Thyroid gland (tissue), 4 donors: Measurements from ENCODE around the gene RAB41. TPM values are rescaled to one million over a fixed set of nuclear protein-coding genes. Genes with fewer than 3 reads are reported as not detected.

Source experiments
- DNase-seq, 2 donors: peaks; one replicate each; pipeline ENCODE4 v3.0.0-alpha.2; 2019
- H3K27ac ChIP-seq, 3 donors: fragments of 200-600 bp; sonication (generic); 1 replicate in 2 of 3; 2 replicates in 1 of 3; pipeline ENCODE4 v1.5.1; 2016 to 2019; ENCODE audit warnings: mild to moderate bottlenecking in 1 of 3, moderate library complexity in 1 of 3
- H3K27me3 ChIP-seq: fragments of 200-600 bp; sonication (generic); one replicate; pipeline ENCODE4 v1.5.1; 2019
- H3K36me3 ChIP-seq, 2 donors: fragments of 200-600 bp; sonication (generic); one replicate each; pipeline ENCODE4 v1.5.1; 2016 to 2019
- H3K4me1 ChIP-seq, 2 donors: fragments of 200-600 bp; sonication (generic); one replicate each; pipeline ENCODE4 v1.5.1; 2017 to 2019
- H3K4me3 ChIP-seq, 3 donors: fragments of 200-600 bp; sonication (generic); replicated peaks in 1 of 3; 1 replicate in 2 of 3; 2 replicates in 1 of 3; pipeline ENCODE4 v1.5.1; 2016; ENCODE audit warnings: mild to moderate bottlenecking in 1 of 3
- H3K9me3 ChIP-seq: fragments of 200-600 bp; sonication (generic); one replicate; pipeline ENCODE4 v1.5.1; 2017
- CTCF ChIP-seq, 6 experiments: fragments of 200-600 bp in 3 of 6; fragments of 450-650 bp in 3 of 6; sonication (generic) in 3 of 6; IDR thresholded peaks; one replicate each; pipeline ENCODE4 v1.5.1; 2016 to 2019; ENCODE audit warnings: antibody characterized with exemption in 6 of 6, mild to moderate bottlenecking in 2 of 6, inconsistent platforms in 1 of 6, moderate library complexity in 1 of 6
- POLR2A ChIP-seq, 2 donors: fragments of 450-650 bp; IDR thresholded peaks; one replicate each; pipeline ENCODE4 v1.6.1; 2017; ENCODE audit warnings: antibody characterized with exemption in 2 of 2, mild to moderate bottlenecking in 2 of 2, moderate library complexity in 1 of 2
- WGBS, 2 donors: methylation state at CpG; one replicate each; pipeline ENCODE4 v1.1.5; 2017; 5-methylcytosine and 5-hydroxymethylcytosine counted together
- intact Hi-C: fragments of 100-400 bp; cut with DNase I; formaldehyde crosslinking; loops from one replicate; pipeline ENCODE4 v1.15.1; 2023
- total RNA-seq, 4 donors: library from RNA; depleted of rRNA; stranded (reverse); fragments of >200 nt; gene quantifications; one replicate each; pipeline ENCODE4 v1.2.3, GENCODE V29; 2016

Gene RAB41
- total RNA-seq, 4 donors from 2014 or later: not detected

DNA sequence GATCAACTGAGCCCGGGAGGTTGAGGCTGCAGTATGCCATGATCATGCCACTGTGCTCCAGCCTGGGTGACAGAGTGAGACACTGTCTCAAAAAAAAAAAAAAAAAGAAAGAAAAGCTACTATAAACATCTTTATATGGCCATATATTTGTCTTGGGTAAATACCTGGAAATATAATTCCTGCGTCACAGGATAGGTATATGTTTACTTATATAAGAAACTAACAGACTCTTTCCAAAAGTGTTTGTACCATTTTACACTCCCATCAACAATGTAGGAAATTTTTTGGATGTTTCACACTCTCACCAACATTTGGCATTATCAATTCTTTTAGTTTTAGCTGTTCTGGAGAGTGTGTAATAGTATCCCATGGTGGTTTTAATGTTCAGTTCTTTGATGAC is 34.7 kb upstream of the RAB41 start:
- no peaks in the 10 kb centered on the region for H3K36me3 ChIP-seq
- no peak overlapping the region for H3K4me3 ChIP-seq
- no peak overlapping the region for H3K27ac ChIP-seq
- WGBS, 2 donors: 93 to 100% methylated on average over 2 of the region's 2 CpGs
- H3K4me1 ChIP-seq: no peaks in the 10 kb centered on the region
- no peaks in the 10 kb centered on the region for H3K27me3 ChIP-seq
- DNase-seq: no peak
- intact Hi-C loops: no loop called here
- H3K9me3 ChIP-seq: no peaks in the 10 kb centered on the region
- no peak for TF ChIP-seq POLR2A (IDR thresholded peaks at IDR 0.05)
- TF ChIP-seq CTCF (IDR thresholded peaks at IDR 0.05): no peak

GRCh38 chrX:70252491-70252890 is 29.5 kb upstream of the RAB41 start:
- 36 to 64% methylated on average over 2 of the region's 2 CpGs for WGBS, 2 donors
- no peak overlapping the region for H3K4me3 ChIP-seq
- TF ChIP-seq POLR2A (IDR thresholded peaks at IDR 0.05) (no peak), CTCF (IDR thresholded peaks at IDR 0.05) (no peak)
- no peaks in the 10 kb centered on the region for H3K36me3 ChIP-seq
- H3K9me3 ChIP-seq: no peaks in the 10 kb centered on the region
- H3K4me1 ChIP-seq: no peaks in the 10 kb centered on the region
- no peaks in the 10 kb centered on the region for H3K27me3 ChIP-seq
- no peak for DNase-seq
- intact Hi-C loops: no loop called here
- H3K27ac ChIP-seq: no peak overlapping the region

DNA sequence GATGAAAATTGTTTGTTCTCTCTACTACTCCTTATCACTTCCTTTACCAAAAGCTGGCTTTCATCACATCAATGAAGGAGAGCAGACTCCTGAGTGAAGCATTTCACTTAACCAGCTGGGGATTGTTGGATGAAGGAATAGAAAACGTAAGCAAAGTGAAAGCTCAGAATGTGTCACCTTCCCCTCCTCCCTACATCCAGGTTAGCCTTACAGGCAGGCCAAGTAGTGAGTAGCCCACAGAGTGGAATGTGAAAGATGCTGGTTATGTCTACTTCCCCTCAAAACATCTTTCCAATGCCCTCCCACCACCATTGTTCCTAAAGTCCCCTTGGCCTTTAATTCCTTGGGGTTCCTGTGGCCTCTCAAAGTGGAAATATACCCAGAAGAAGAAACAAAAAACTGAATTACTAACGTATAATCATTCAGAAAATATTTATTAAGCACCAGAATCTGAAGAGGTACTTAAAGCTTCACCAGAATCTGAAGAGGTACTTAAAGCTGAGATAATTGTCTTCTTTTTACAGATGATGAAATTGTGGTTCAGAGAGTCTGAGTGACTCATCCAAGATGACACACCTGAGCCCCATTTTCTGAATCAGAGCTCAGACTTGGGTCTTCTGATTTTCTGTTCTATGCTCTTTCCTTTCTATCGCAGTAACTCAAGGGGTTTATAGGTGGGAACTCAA is 28.5 kb upstream of the RAB41 start:
- 72 to 82% methylated on average over 3 of the region's 3 CpGs for WGBS, 2 donors

DNA sequence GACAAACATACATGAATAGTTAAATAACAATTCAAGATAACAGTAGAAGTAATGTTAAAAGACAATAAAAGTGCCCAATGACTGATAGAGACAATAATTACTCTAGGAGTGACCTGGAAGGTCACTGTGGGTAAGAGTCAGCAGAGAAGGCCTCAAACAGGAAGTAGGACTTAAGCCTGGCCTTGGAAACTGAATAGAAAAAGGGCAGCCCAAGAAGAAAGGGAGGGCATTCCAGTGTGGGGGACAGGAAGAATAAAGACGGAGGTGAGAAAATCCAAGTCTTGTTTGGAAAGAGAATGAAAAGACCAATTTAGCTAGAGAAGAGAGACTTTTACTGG is 27.9 kb upstream of the RAB41 start:
- intact Hi-C loops: no loop called here
- no peak overlapping the region for H3K27ac ChIP-seq
- TF ChIP-seq POLR2A (IDR thresholded peaks at IDR 0.05) (no peak), CTCF (IDR thresholded peaks at IDR 0.05) (no peak)
- no peak overlapping the region for H3K4me3 ChIP-seq
- no peaks in the 10 kb centered on the region for H3K9me3 ChIP-seq
- no peaks in the 10 kb centered on the region for H3K36me3 ChIP-seq
- no peak for DNase-seq
- H3K4me1 ChIP-seq: no peaks in the 10 kb centered on the region
- H3K27me3 ChIP-seq: no peaks in the 10 kb centered on the region
- WGBS, 2 donors: 88 to 90% methylated on average over 1 of the region's 1 CpG

More for the DNA sequence above, 28.5 kb upstream of the RAB41 start:
- no peaks in the 10 kb centered on the region for H3K4me1 ChIP-seq
- no peak for TF ChIP-seq POLR2A (IDR thresholded peaks at IDR 0.05)
- no peak for TF ChIP-seq CTCF (IDR thresholded peaks at IDR 0.05)
- H3K27me3 ChIP-seq: no peaks in the 10 kb centered on the region
- H3K4me3 ChIP-seq: no peak overlapping the region
- no peaks in the 10 kb centered on the region for H3K9me3 ChIP-seq
- intact Hi-C loops: no loop called here
- no peak overlapping the region for H3K27ac ChIP-seq
- no peaks in the 10 kb centered on the region for H3K36me3 ChIP-seq
- no peak for DNase-seq

DNA sequence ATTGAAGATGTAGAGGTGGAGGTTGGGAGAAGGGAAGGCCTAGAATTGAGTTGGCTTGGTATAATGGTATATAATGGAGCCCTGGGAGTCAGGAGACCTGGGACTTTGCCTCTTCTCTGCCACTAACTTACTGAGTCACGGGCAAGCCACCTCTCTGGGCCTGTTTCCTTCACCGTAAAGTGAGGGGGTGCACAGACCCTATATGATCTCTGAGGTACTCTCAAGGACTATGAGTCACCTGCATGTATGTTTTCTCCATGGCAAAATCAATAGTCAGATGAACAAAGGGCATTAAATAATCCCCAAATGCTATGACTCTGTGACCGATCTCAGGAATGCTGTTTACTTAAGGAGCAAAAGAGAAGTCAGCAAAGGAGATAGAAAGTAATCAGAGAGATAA is 27.1 kb upstream of the RAB41 start:
- DNase-seq: no peak
- H3K27me3 ChIP-seq: no peaks in the 10 kb centered on the region
- intact Hi-C loops: no loop called here
- H3K27ac ChIP-seq: no peak overlapping the region
- H3K4me3 ChIP-seq: no peak overlapping the region
- TF ChIP-seq CTCF (IDR thresholded peaks at IDR 0.05): no peak
- no peak for TF ChIP-seq POLR2A (IDR thresholded peaks at IDR 0.05)
- no peaks in the 10 kb centered on the region for H3K9me3 ChIP-seq
- H3K36me3 ChIP-seq: no peaks in the 10 kb centered on the region
- 95 to 98% methylated on average over 3 of the region's 3 CpGs for WGBS, 2 donors
- no peaks in the 10 kb centered on the region for H3K4me1 ChIP-seq
